Spleen (tissue), 7 donors: ENCODE measurements around the gene METAP1D.

Experiments
- POLR2A ChIP-seq, 3 donors: fragments of 450-650 bp; IDR thresholded peaks; one replicate each; pipeline ENCODE4 v1.5.1; 2017; ENCODE audit warnings: antibody characterized with exemption in 3 of 3, mild to moderate bottlenecking in 1 of 3
- POLR2AphosphoS5 ChIP-seq, 3 donors: sonication (generic); formaldehyde crosslinking; IDR thresholded peaks; one replicate each; pipeline ENCODE4 v1.5.1; 2017; ENCODE audit warnings: antibody characterized with exemption in 3 of 3
- TF ChIP-seq, protein P1 (sequence below), 11 experiments: fragments of 200-600 bp in 7 of 11; fragments of 450-650 bp in 4 of 11; sonication (generic) in 4 of 11; IDR thresholded peaks in 8 of 11; conservative IDR thresholded peaks in 3 of 11; 1 replicate in 7 of 11; 2 replicates in 4 of 11; pipeline versions ENCODE4 v1.4.0 to v1.8.0; 2016 to 2021; ENCODE audit warnings: antibody characterized with exemption in 11 of 11, inconsistent platforms in 4 of 11, mild to moderate bottlenecking in 1 of 11
- donor health status: DM: no; HTN: no; CAD: no; lungs with moderate emphysema.
- donor health status: DM: no; HTN: no; CAD: no.
- donor health status: DM: no; HTN: no; CAD: no.

DNA sequence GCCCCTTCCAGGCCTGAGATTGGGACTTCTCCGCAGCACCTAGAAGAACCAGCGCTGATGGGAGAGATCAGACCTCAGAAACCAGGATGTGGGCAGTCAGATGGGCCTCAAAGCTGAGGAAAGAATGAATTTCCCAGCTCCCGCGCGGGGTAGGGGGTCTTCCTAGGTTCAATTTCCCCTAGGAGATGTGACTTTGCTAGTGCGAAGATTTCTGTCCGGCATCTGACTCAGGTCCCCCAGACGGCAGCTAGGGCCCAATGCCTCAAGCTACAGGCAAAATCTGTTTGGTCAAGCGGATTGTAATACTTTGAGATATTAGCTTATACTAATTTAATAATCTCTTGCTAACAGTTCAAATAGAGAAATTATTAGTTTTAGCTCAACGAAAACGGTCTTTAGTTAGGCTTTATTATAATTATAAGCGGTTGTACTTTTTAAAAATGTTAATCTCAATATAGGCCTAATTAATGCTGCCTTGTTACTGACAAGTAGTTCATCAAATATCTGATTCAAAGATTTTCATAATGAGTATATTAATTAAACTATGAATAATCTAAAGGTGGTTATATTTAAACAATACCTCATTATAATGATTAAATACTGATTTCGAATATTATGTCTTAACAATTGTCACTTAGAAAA, 91.4 kb downstream of the METAP1D start:
- TF ChIP-seq POLR2A (IDR thresholded peaks at IDR 0.05) (no peak), POLR2AphosphoS5 (IDR thresholded peaks at IDR 0.05) (no peak)
- TF ChIP-seq, protein P1, sequence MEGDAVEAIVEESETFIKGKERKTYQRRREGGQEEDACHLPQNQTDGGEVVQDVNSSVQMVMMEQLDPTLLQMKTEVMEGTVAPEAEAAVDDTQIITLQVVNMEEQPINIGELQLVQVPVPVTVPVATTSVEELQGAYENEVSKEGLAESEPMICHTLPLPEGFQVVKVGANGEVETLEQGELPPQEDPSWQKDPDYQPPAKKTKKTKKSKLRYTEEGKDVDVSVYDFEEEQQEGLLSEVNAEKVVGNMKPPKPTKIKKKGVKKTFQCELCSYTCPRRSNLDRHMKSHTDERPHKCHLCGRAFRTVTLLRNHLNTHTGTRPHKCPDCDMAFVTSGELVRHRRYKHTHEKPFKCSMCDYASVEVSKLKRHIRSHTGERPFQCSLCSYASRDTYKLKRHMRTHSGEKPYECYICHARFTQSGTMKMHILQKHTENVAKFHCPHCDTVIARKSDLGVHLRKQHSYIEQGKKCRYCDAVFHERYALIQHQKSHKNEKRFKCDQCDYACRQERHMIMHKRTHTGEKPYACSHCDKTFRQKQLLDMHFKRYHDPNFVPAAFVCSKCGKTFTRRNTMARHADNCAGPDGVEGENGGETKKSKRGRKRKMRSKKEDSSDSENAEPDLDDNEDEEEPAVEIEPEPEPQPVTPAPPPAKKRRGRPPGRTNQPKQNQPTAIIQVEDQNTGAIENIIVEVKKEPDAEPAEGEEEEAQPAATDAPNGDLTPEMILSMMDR (IDR thresholded peaks at IDR 0.05 in 8 of 11, conservative IDR thresholded peaks at IDR 0.05 in 3 of 11): no peak
